Prostate gland (tissue), 2 donors: ENCODE data around the gene OR52I2.

ENCODE experiments used
- CTCF ChIP-seq, 4 experiments: fragments of 200-600 bp in 2 of 4; fragments of 450-650 bp in 2 of 4; sonication (generic) in 2 of 4; IDR thresholded peaks; 1 replicate in 3 of 4; 2 replicates in 1 of 4; pipeline ENCODE4 v1.5.1; 2016 to 2019; ENCODE audit warnings: antibody characterized with exemption in 4 of 4, mild to moderate bottlenecking in 2 of 4, moderate library complexity in 2 of 4
- POLR2A ChIP-seq: fragments of 450-650 bp; IDR thresholded peaks from one replicate; pipeline ENCODE4 v1.6.1; 2016; ENCODE audit warnings: antibody characterized with exemption, mild to moderate bottlenecking

- TF ChIP-seq CTCF (IDR thresholded peaks at IDR 0.05), result no peak
- TF ChIP-seq POLR2A, result no peak
These were observed 21.8 kb upstream of the OR52I2 start for GRCh38 chr11:4559527-4560440.
